ENCODE results near the gene CEP78. TPM values are rescaled to one million over a fixed set of nuclear protein-coding genes. Genes with fewer than 3 reads are reported as not detected.

Gene CEP78
- total RNA-seq, 1 donor from 2014 or later, result 21.5 TPM

- Histone ChIP-seq H3K4me3 (ENCODE audit: insufficient read depth, low read depth, low read length) (no peak overlapping the region), H3K79me2 (ENCODE audit: insufficient read depth, low read length) (no peaks in the 10 kb centered on the region), H3K36me3 (ENCODE audit: insufficient read depth, low read length) (no peaks in the 10 kb centered on the region), H2AFZ (ENCODE audit: low read depth, low read length) (no peak overlapping the region), H3K9me3 (ENCODE audit: insufficient read depth, low read depth, low read length) (no peaks in the 10 kb centered on the region), H4K20me1 (ENCODE audit: insufficient read depth, low read length) (no peaks in the 10 kb centered on the region), H3K4me1 (ENCODE audit: insufficient read depth, low read length) (no peaks in the 10 kb centered on the region), H3K27ac (ENCODE audit: low read depth, low read length) (no peak overlapping the region), H3K9ac (ENCODE audit: low read length) (no peak overlapping the region), H3K27me3 (ENCODE audit: insufficient read depth, low read length) (peaks cover 2% of the 10 kb centered on the region), H3K4me2 (ENCODE audit: low read length) (no peak overlapping the region)
- FAIRE-seq (no peak), DNase-seq (ENCODE audit: low read depth) (no peak)
- peaks cover 5% of the 10 kb centered on the region for H3K9me3 Mint-ChIP-seq (ENCODE audit: unreplicated experiment)
- no peak for TF ChIP-seq EZH2 (IDR thresholded peaks at IDR 0.05; ENCODE audit: insufficient read depth, low read length)
- no peak for TF ChIP-seq CTCF (IDR thresholded peaks at IDR 0.05; ENCODE audit: insufficient read depth, low read depth, low read length)
- no peak overlapping the region for H3K27ac Mint-ChIP-seq (ENCODE audit: unreplicated experiment)
- H3K36me3 Mint-ChIP-seq (ENCODE audit: low read depth, unreplicated experiment), result no peaks in the 10 kb centered on the region
- H3K27me3 Mint-ChIP-seq (ENCODE audit: low read depth, unreplicated experiment), result peaks cover 5% of the 10 kb centered on the region
- no peak overlapping the region for H3K4me3 Mint-ChIP-seq (ENCODE audit: unreplicated experiment)
- H3K4me1 Mint-ChIP-seq (ENCODE audit: low read depth, unreplicated experiment), result peaks cover 6% of the 10 kb centered on the region
These were observed 51.1 kb downstream of the CEP78 start for GRCh38 chr9:78286946-78287388.

DNA sequence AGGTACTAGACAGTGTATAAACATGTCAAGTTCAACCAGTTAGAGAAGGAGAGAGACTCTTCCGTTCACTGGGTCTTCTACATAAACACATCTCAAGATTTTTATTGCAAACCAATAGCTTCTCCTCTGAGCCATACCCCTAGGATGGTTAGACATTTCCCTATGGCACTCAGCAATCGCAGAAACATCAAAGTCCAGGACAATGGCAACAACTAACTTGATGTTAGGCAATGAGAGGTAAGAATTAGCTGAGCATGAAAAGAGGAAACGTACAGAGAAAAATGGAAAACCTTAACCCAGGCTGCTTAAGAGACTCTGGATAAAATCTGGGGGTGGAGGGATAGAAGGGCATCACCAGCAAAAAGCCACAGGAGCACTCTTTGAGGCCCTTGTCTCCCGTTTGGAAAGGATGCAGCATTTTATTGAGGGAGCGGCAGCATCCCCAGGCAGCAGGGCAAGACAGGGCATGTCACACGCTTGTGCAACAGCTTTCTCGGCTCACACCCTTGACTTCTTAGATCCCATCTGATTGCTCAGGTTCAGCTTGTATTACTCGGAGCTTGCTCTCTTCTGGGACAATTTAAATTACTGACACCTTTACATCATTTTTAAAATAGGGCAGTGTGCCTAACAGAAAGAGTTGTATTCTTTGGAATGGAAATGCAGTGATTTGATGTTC, 52.5 kb downstream of the CEP78 start:
- H3K9ac ChIP-seq (ENCODE audit: low read length), result no peak overlapping the region
- Mint-ChIP-seq H3K9me3 (ENCODE audit: unreplicated experiment) (peaks cover 3% of the 10 kb centered on the region), H3K27ac (ENCODE audit: unreplicated experiment) (no peak overlapping the region), H3K27me3 (ENCODE audit: low read depth, unreplicated experiment) (peaks cover 5% of the 10 kb centered on the region), H3K4me1 (ENCODE audit: low read depth, unreplicated experiment) (peaks cover 5% of the 10 kb centered on the region), H3K36me3 (ENCODE audit: low read depth, unreplicated experiment) (no peaks in the 10 kb centered on the region), H3K4me3 (ENCODE audit: unreplicated experiment) (no peak overlapping the region)
- no peak overlapping the region for H3K4me3 ChIP-seq (ENCODE audit: insufficient read depth, low read depth, low read length)
- peaks cover 2% of the 10 kb centered on the region for H3K27me3 ChIP-seq (ENCODE audit: insufficient read depth, low read length)
- no peaks in the 10 kb centered on the region for H3K36me3 ChIP-seq (ENCODE audit: insufficient read depth, low read length)
- no peak for DNase-seq (ENCODE audit: low read depth)
- no peak overlapping the region for H3K27ac ChIP-seq (ENCODE audit: low read depth, low read length)
- H2AFZ ChIP-seq (ENCODE audit: low read depth, low read length), result no peak overlapping the region
- H3K79me2 ChIP-seq (ENCODE audit: insufficient read depth, low read length), result no peaks in the 10 kb centered on the region
- FAIRE-seq, result no peak
- no peaks in the 10 kb centered on the region for H4K20me1 ChIP-seq (ENCODE audit: insufficient read depth, low read length)
- no peaks in the 10 kb centered on the region for H3K4me1 ChIP-seq (ENCODE audit: insufficient read depth, low read length)
- TF ChIP-seq CTCF (IDR thresholded peaks at IDR 0.05; ENCODE audit: insufficient read depth, low read depth, low read length) (no peak), EZH2 (IDR thresholded peaks at IDR 0.05; ENCODE audit: insufficient read depth, low read length) (no peak)
- no peak overlapping the region for H3K4me2 ChIP-seq (ENCODE audit: low read length)
- no peaks in the 10 kb centered on the region for H3K9me3 ChIP-seq (ENCODE audit: insufficient read depth, low read depth, low read length)

DNA sequence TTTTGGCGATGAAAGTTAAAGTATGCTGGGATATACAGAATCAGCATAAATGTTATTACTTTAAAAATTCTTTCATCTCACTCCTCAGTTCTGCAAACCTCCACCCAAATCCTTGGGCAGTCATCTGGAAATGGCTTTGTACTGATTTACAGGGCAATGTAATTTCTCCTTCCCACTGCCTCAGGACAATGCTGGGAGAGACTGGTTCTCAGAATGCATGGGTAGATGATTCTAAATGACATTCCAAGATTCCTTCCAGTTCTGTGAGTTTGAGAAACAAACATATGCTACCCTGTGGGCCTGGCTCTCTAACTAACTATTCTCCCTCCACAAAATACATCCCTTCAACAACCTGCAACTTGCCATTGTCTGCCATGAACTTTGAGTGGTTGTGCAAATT, 53.6 kb downstream of the CEP78 start:
- DNase-seq (ENCODE audit: low read depth) (no peak), FAIRE-seq (no peak)
- no peak for TF ChIP-seq EZH2 (IDR thresholded peaks at IDR 0.05; ENCODE audit: insufficient read depth, low read length)
- no peak for TF ChIP-seq CTCF (IDR thresholded peaks at IDR 0.05; ENCODE audit: insufficient read depth, low read depth, low read length)
- no peak overlapping the region for H2AFZ ChIP-seq (ENCODE audit: low read depth, low read length)
- no peak overlapping the region for H3K4me3 ChIP-seq (ENCODE audit: insufficient read depth, low read depth, low read length)
- H3K27ac Mint-ChIP-seq (ENCODE audit: unreplicated experiment), result no peak overlapping the region
- no peaks in the 10 kb centered on the region for H3K9me3 ChIP-seq (ENCODE audit: insufficient read depth, low read depth, low read length)
- H3K27me3 Mint-ChIP-seq (ENCODE audit: low read depth, unreplicated experiment), result peaks cover 5% of the 10 kb centered on the region
- no peaks in the 10 kb centered on the region for H3K9me3 Mint-ChIP-seq (ENCODE audit: unreplicated experiment)
- H4K20me1 ChIP-seq (ENCODE audit: insufficient read depth, low read length), result no peaks in the 10 kb centered on the region
- H3K27me3 ChIP-seq (ENCODE audit: insufficient read depth, low read length), result peaks cover 2% of the 10 kb centered on the region
- no peaks in the 10 kb centered on the region for H3K36me3 ChIP-seq (ENCODE audit: insufficient read depth, low read length)
- no peak overlapping the region for H3K4me2 ChIP-seq (ENCODE audit: low read length)
- H3K27ac ChIP-seq (ENCODE audit: low read depth, low read length), result no peak overlapping the region
- H3K36me3 Mint-ChIP-seq (ENCODE audit: low read depth, unreplicated experiment), result no peaks in the 10 kb centered on the region
- H3K4me3 Mint-ChIP-seq (ENCODE audit: unreplicated experiment), result no peak overlapping the region
- H3K4me1 Mint-ChIP-seq (ENCODE audit: low read depth, unreplicated experiment), result peaks cover 2% of the 10 kb centered on the region
- H3K9ac ChIP-seq (ENCODE audit: low read length), result no peak overlapping the region
- H3K4me1 ChIP-seq (ENCODE audit: insufficient read depth, low read length), result no peaks in the 10 kb centered on the region
- no peaks in the 10 kb centered on the region for H3K79me2 ChIP-seq (ENCODE audit: insufficient read depth, low read length)
